DND-41 (cell line): ENCODE data around the gene STARD7.

Source experiments
- CTCF ChIP-seq: IDR thresholded peaks from 2 replicates; pipeline ENCODE4 v1.5.1; 2012; ENCODE audit warnings: borderline replicate concordance, low read length, moderate library complexity, mild to moderate bottlenecking; ENCODE audit not compliant: poor library complexity, severe bottlenecking; ENCODE audit errors: extremely low read depth
- EZH2 ChIP-seq: IDR thresholded peaks from 3 replicates; pipeline ENCODE4 v1.6.1; 2012; ENCODE audit warnings: borderline replicate concordance, low read depth, mild to moderate bottlenecking, moderate library complexity, low read length, inconsistent platforms; ENCODE audit not compliant: severe bottlenecking

- TF ChIP-seq CTCF (no peak), EZH2 (no peak)
Measured at GRCh38 chr2:96243843-96244242, 35.2 kb upstream of the STARD7 start.
